Endothelial cell of umbilical vein (primary cell): Measurements from ENCODE around the gene ZFP57.
A peak's percentile ranks its signal among the peaks of the same experiment; 100 is the strongest.

ENCODE experiments used
- EZH2 ChIP-seq: IDR thresholded peaks from 2 replicates; pipeline ENCODE4 v1.6.1; 2012; ENCODE audit warnings: borderline replicate concordance, low read depth, mild to moderate bottlenecking, moderate library complexity, low read length, inconsistent platforms; ENCODE audit not compliant: severe bottlenecking
- FOS ChIP-seq: IDR thresholded peaks from 2 replicates; pipeline ENCODE4 v1.6.1; 2011; ENCODE audit warnings: mild to moderate bottlenecking, low read length, moderate library complexity, borderline replicate concordance; ENCODE audit not compliant: insufficient read depth
- JUN ChIP-seq: IDR thresholded peaks from 2 replicates; pipeline ENCODE4 v1.6.1; 2011; ENCODE audit warnings: borderline replicate concordance, low read depth; ENCODE audit not compliant: insufficient read length, insufficient read depth
- MAX ChIP-seq: IDR thresholded peaks from 2 replicates; pipeline ENCODE4 v1.6.1; 2011; ENCODE audit not compliant: insufficient read depth, insufficient read length
- POLR2A ChIP-seq: IDR thresholded peaks from 2 replicates; pipeline ENCODE4 v1.6.1; 2012; ENCODE audit warnings: low read depth, mild to moderate bottlenecking, control low read depth, low read length
- POLR2AphosphoS5 ChIP-seq: IDR thresholded peaks from 2 replicates; pipeline ENCODE4 v1.6.1; 2012; ENCODE audit warnings: low read depth, mild to moderate bottlenecking, control low read depth, low read length, moderate library complexity; ENCODE audit not compliant: insufficient read depth
- TF ChIP-seq, protein P1 (sequence below), 2 donors: IDR thresholded peaks; 1 replicate in 1 of 2; 2 replicates in 1 of 2; pipeline ENCODE4 v1.5.1; 2011; ENCODE audit warnings: low read length in 2 of 2, mild to moderate bottlenecking in 2 of 2, moderate library complexity in 2 of 2, control low read depth in 1 of 2, inconsistent platforms in 1 of 2, low read depth in 1 of 2; ENCODE audit not compliant: insufficient read depth in 1 of 2; ENCODE audit errors: extremely low read depth in 1 of 2

DNA sequence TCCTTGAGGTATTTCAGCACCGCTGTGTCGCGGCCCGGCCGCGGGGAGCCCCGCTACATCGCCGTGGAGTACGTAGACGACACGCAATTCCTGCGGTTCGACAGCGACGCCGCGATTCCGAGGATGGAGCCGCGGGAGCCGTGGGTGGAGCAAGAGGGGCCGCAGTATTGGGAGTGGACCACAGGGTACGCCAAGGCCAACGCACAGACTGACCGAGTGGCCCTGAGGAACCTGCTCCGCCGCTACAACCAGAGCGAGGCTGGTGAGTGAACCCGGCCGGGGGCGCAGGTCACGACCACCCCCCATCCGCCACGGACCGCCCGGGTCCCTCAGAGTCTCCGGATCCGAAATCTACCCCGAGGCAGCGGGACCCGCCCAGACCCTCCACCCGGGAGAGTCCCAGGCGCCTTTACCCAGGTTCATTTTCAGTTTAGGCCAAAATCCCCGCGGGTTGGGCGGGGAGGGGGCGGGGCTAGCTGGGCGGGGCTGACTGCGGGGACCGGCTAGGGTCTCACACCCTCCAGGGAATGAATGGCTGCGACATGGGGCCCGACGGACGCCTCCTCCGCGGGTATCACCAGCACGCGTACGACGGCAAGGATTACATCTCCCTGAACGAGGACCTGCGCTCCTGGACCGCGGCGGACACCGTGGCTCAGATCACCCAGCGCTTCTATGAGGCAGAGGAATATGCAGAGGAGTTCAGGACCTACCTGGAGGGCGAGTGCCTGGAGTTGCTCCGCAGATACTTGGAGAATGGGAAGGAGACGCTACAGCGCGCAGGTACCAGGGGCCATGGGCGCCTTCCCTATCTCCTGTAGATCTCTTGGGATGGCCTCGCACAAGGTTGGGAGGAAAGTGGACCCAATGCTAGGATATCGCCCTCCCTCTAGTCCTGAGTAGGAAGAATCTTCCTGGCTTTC is 43.0 kb upstream of the ZFP57 start:
- TF ChIP-seq, protein P1, sequence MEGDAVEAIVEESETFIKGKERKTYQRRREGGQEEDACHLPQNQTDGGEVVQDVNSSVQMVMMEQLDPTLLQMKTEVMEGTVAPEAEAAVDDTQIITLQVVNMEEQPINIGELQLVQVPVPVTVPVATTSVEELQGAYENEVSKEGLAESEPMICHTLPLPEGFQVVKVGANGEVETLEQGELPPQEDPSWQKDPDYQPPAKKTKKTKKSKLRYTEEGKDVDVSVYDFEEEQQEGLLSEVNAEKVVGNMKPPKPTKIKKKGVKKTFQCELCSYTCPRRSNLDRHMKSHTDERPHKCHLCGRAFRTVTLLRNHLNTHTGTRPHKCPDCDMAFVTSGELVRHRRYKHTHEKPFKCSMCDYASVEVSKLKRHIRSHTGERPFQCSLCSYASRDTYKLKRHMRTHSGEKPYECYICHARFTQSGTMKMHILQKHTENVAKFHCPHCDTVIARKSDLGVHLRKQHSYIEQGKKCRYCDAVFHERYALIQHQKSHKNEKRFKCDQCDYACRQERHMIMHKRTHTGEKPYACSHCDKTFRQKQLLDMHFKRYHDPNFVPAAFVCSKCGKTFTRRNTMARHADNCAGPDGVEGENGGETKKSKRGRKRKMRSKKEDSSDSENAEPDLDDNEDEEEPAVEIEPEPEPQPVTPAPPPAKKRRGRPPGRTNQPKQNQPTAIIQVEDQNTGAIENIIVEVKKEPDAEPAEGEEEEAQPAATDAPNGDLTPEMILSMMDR (IDR thresholded peaks at IDR 0.05; ENCODE audit: extremely low read depth in 1 of 2, insufficient read depth in 1 of 2, low read depth in 1 of 2, low read length in 2 of 2): no peak
- TF ChIP-seq POLR2A (no peak), EZH2 (peak; percentile 50), POLR2AphosphoS5 (no peak), MAX (no peak), FOS (no peak), JUN (no peak)
